NCI-H2081 (cell line): ENCODE data around the gene MAMDC4.
"Not testable (repeated sequence)": the region's sequence is repeated elsewhere in the genome, so short reads cannot be mapped to it uniquely, and the experiment has no call there.

ENCODE experiments used
- DNase-seq, 2 experiments: peaks; one replicate each; lab custom pipeline; 2025; lab: John Stamatoyannopoulos, UW

MAMDC4 gene

GRCh38 chr9:136825295-136826187 lies 26.6 kb upstream of the MAMDC4 start:
- no peak for DNase-seq

- DNase-seq, result no peak
Measured at GRCh38 chr9:136826188-136826541, 26.0 kb upstream of the MAMDC4 start.

GRCh38 chr9:136826703-136827582 lies 25.2 kb upstream of the MAMDC4 start:
- DNase-seq, result no peak

GRCh38 chr9:136827794-136828473 lies 24.2 kb upstream of the MAMDC4 start:
- no peak for DNase-seq

- no peak for DNase-seq
Measured at GRCh38 chr9:136828474-136829140, 23.5 kb upstream of the MAMDC4 start.

- no peak for DNase-seq
Measured at GRCh38 chr9:136829412-136829811, 22.7 kb upstream of the MAMDC4 start.

- DNase-seq, result no peak
Measured at GRCh38 chr9:136829981-136830885, 21.9 kb upstream of the MAMDC4 start.

- no peak for DNase-seq
Measured at GRCh38 chr9:136831002-136831719, 21.0 kb upstream of the MAMDC4 start.

- no peak for DNase-seq
Measured at GRCh38 chr9:136831720-136832104, 20.4 kb upstream of the MAMDC4 start.

GRCh38 chr9:136832581-136832980 lies 19.6 kb upstream of the MAMDC4 start:
- no peak for DNase-seq

- not testable (repeated sequence) for DNase-seq
Measured at GRCh38 chr9:136833381-136834048, 18.6 kb upstream of the MAMDC4 start.

- DNase-seq, result no peak
Measured at GRCh38 chr9:136835162-136835931, 16.8 kb upstream of the MAMDC4 start.

- DNase-seq, result no peak
Measured at GRCh38 chr9:136835932-136836904, 15.9 kb upstream of the MAMDC4 start.

- no peak for DNase-seq
Measured at GRCh38 chr9:136837146-136837855, 14.8 kb upstream of the MAMDC4 start.

- DNase-seq, result not testable (repeated sequence)
Measured at GRCh38 chr9:136837856-136838277, 14.3 kb upstream of the MAMDC4 start.

GRCh38 chr9:136838314-136839228 lies 13.6 kb upstream of the MAMDC4 start:
- no peak for DNase-seq
